HepG2 (cell line): ENCODE measurements around the gene OR4D9. TPM values are rescaled to one million over a fixed set of nuclear protein-coding genes. Genes with fewer than 3 reads are reported as not detected.
A peak's percentile ranks its signal among the peaks of the same experiment; 100 is the strongest.

Experiments used
- CCAR2 ChIP-seq: fragments of 200-400 bp; formaldehyde crosslinking; optimal IDR thresholded peaks from 2 replicates; pipeline ENCODE3; 2018; ENCODE audit warnings: low read depth, mild to moderate bottlenecking, low read length, moderate library complexity
- ETV5 ChIP-seq: IDR thresholded peaks from 2 replicates; pipeline ENCODE4 v1.6.1; 2018; ENCODE audit warnings: missing biosample characterization, missing genetic modification reagents, inconsistent platforms, borderline replicate concordance
- FOXP1 ChIP-seq, 2 experiments: fragments of 450-650 bp in 1 of 2; IDR thresholded peaks; 2 replicates each; pipeline ENCODE4 v1.6.1; 2017 to 2018; ENCODE audit warnings: antibody characterized with exemption in 1 of 2
- GLI4 ChIP-seq: sonication (generic); formaldehyde crosslinking; IDR thresholded peaks from 2 replicates; pipeline ENCODE4 v1.5.1; 2020; ENCODE audit warnings: missing genetic modification reagents, mild to moderate bottlenecking, moderate library complexity, borderline replicate concordance
- JUN ChIP-seq: sonication (generic); formaldehyde crosslinking; IDR thresholded peaks from 2 replicates; pipeline ENCODE4 v1.4.0; 2020; ENCODE audit warnings: mild to moderate bottlenecking, missing genetic modification reagents
- NR2F2 ChIP-seq: IDR thresholded peaks from 2 replicates; pipeline ENCODE4 v1.6.1; 2012; ENCODE audit warnings: low read depth, inconsistent platforms, borderline replicate concordance
- PITX1 ChIP-seq: sonication (generic); formaldehyde crosslinking; IDR thresholded peaks from 2 replicates; pipeline ENCODE4 v1.5.1; 2020; ENCODE audit warnings: mild to moderate bottlenecking, missing genetic modification reagents
- RARA ChIP-seq: IDR thresholded peaks from 2 replicates; pipeline ENCODE4 v1.6.1; 2016; ENCODE audit warnings: missing genetic modification reagents, missing compliant biosample characterization
- SAFB2 ChIP-seq: sonication (generic); formaldehyde crosslinking; IDR thresholded peaks from 2 replicates; pipeline ENCODE4 v1.5.1; 2020; ENCODE audit warnings: missing genetic modification reagents, low read depth, mild to moderate bottlenecking, borderline replicate concordance
- SRSF1 ChIP-seq: fragments of 200-400 bp; formaldehyde crosslinking; optimal IDR thresholded peaks from 2 replicates; pipeline ENCODE3; 2017; ENCODE audit warnings: mild to moderate bottlenecking, low read depth, low read length, moderate library complexity
- TCF7 ChIP-seq: sonication (generic); IDR thresholded peaks from 2 replicates; pipeline ENCODE4 v1.6.1; 2016; ENCODE audit warnings: antibody characterized with exemption, low read depth
- ZFP36L2 ChIP-seq: sonication (generic); formaldehyde crosslinking; IDR thresholded peaks from 2 replicates; pipeline ENCODE4 v1.4.0; 2020; ENCODE audit warnings: missing genetic modification reagents
- ZNF124 ChIP-seq: sonication (generic); formaldehyde crosslinking; IDR thresholded peaks from 2 replicates; pipeline ENCODE4 v1.4.0; 2020; ENCODE audit warnings: missing genetic modification reagents
- ZNF160 ChIP-seq: sonication (generic); formaldehyde crosslinking; IDR thresholded peaks from 2 replicates; pipeline ENCODE4 v1.8.0; 2022; ENCODE audit warnings: mild to moderate bottlenecking, inconsistent platforms, missing genetic modification reagents
- ZNF256 ChIP-seq: sonication (generic); formaldehyde crosslinking; conservative IDR thresholded peaks from 2 replicates; pipeline ENCODE4 v1.4.0; 2020; ENCODE audit warnings: missing genetic modification reagents
- polyA plus RNA-seq, 8 experiments: library from polyadenylated mRNA; depleted of rRNA in 3 of 8; stranded (reverse) in 7 of 8; unstranded in 1 of 8; fragments of >200 nt; fragmentation: Illumina TruSeq in 4 of 8; extraction: Trizol in 4 of 8; gene quantifications; 2 replicates each; pipeline versions ENCODE4 v1.2.1 to v1.2.3, GENCODE V29; 2011 to 2016; ENCODE audit warnings: low read depth in 4 of 8, missing spikeins in 1 of 8, mixed read lengths in 1 of 8; ENCODE audit not compliant: insufficient read depth in 1 of 8
- total RNA-seq, 5 experiments: library from RNA; depleted of rRNA; stranded (reverse); fragments of >200 nt; fragmentation: Illumina TruSeq; extraction: Trizol; gene quantifications; 2 replicates each; pipeline ENCODE4 v1.2.3, GENCODE V29; 2016; ENCODE audit warnings: low read depth in 1 of 5
- TF ChIP-seq, protein P1 (sequence below): sonication (generic); formaldehyde crosslinking; IDR thresholded peaks from 2 replicates; pipeline ENCODE4 v1.4.0; 2020; ENCODE audit warnings: low read depth, mild to moderate bottlenecking, missing genetic modification reagents
- TF ChIP-seq, protein P2 (sequence below): IDR thresholded peaks from 2 replicates; pipeline ENCODE4 v1.6.1; 2012; ENCODE audit warnings: inconsistent platforms
- TF ChIP-seq, protein P3 (sequence below): sonication (generic); formaldehyde crosslinking; IDR thresholded peaks from 2 replicates; pipeline ENCODE4 v1.4.0; 2020; ENCODE audit warnings: missing genetic modification reagents, borderline replicate concordance
- TF ChIP-seq, protein P4 (sequence below): sonication (generic); formaldehyde crosslinking; IDR thresholded peaks from 2 replicates; pipeline ENCODE4 v1.5.0; 2020; ENCODE audit warnings: missing genetic modification reagents

Gene OR4D9
- total and polyA plus RNA-seq, 2 of the 13 experiments (the other 11 are each of a cell fraction or from before 2014, with no cell fraction given): not detected

DNA sequence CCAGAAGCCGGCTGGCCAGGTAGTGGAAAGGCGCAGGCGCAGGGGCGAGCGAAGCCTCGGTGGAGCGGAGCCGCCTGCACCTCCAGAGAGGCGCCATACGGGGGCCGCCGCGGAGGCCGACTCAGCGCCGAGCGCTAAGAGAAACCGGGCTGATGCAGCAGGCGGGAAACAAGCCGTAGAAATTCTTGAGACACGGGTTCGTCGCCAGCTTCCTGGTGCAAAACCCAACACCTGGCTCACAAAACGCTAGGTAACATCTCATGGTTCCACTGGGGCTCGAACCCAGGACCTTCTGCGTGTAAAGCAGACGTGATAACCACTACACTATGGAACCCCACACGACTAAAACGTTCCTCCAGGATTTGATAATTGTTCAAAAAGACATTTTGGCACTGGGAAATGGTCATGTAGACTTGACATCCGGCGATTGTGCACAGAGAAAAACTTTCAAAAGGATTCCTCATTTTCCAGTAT is 39.1 kb downstream of the OR4D9 start (continued):
- no peak for TF ChIP-seq ZNF160 (CRISPR knock-in tag)
- TF ChIP-seq TCF7: no peak
- TF ChIP-seq ZNF256 (CRISPR knock-in tag): 0 out of 2 replicates have a peak, but pooled peaks have one; percentile 71
- no peak for TF ChIP-seq CCAR2
- TF ChIP-seq, protein P1, sequence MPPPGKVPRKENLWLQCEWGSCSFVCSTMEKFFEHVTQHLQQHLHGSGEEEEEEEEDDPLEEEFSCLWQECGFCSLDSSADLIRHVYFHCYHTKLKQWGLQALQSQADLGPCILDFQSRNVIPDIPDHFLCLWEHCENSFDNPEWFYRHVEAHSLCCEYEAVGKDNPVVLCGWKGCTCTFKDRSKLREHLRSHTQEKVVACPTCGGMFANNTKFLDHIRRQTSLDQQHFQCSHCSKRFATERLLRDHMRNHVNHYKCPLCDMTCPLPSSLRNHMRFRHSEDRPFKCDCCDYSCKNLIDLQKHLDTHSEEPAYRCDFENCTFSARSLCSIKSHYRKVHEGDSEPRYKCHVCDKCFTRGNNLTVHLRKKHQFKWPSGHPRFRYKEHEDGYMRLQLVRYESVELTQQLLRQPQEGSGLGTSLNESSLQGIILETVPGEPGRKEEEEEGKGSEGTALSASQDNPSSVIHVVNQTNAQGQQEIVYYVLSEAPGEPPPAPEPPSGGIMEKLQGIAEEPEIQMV (CRISPR knock-in tag): no peak; the same call in none of the 2 replicates
- no peak for TF ChIP-seq FOXP1 (IDR thresholded peaks at IDR 0.05)
- peak; percentile 6; the same call in 1 of the 2 replicates for TF ChIP-seq FOXP1 (CRISPR knock-in tag; IDR thresholded peaks at IDR 0.05)
- TF ChIP-seq, protein P2, sequence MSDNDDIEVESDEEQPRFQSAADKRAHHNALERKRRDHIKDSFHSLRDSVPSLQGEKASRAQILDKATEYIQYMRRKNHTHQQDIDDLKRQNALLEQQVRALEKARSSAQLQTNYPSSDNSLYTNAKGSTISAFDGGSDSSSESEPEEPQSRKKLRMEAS: no peak; the same call in 1 of the 2 replicates
- no peak for TF ChIP-seq NR2F2
- TF ChIP-seq ETV5 (CRISPR knock-in tag): peak; percentile 70
- peak; percentile 25; the same call in 1 of the 2 replicates for TF ChIP-seq SAFB2 (CRISPR knock-in tag)
- TF ChIP-seq PITX1: peak; percentile 28; the same call in 1 of the 2 replicates
- TF ChIP-seq, protein P3, sequence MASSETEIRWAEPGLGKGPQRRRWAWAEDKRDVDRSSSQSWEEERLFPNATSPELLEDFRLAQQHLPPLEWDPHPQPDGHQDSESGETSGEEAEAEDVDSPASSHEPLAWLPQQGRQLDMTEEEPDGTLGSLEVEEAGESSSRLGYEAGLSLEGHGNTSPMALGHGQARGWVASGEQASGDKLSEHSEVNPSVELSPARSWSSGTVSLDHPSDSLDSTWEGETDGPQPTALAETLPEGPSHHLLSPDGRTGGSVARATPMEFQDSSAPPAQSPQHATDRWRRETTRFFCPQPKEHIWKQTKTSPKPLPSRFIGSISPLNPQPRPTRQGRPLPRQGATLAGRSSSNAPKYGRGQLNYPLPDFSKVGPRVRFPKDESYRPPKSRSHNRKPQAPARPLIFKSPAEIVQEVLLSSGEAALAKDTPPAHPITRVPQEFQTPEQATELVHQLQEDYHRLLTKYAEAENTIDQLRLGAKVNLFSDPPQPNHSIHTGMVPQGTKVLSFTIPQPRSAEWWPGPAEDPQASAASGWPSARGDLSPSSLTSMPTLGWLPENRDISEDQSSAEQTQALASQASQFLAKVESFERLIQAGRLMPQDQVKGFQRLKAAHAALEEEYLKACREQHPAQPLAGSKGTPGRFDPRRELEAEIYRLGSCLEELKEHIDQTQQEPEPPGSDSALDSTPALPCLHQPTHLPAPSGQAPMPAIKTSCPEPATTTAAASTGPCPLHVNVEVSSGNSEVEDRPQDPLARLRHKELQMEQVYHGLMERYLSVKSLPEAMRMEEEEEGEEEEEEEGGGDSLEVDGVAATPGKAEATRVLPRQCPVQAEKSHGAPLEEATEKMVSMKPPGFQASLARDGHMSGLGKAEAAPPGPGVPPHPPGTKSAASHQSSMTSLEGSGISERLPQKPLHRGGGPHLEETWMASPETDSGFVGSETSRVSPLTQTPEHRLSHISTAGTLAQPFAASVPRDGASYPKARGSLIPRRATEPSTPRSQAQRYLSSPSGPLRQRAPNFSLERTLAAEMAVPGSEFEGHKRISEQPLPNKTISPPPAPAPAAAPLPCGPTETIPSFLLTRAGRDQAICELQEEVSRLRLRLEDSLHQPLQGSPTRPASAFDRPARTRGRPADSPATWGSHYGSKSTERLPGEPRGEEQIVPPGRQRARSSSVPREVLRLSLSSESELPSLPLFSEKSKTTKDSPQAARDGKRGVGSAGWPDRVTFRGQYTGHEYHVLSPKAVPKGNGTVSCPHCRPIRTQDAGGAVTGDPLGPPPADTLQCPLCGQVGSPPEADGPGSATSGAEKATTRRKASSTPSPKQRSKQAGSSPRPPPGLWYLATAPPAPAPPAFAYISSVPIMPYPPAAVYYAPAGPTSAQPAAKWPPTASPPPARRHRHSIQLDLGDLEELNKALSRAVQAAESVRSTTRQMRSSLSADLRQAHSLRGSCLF: no peak
- TF ChIP-seq, protein P4, sequence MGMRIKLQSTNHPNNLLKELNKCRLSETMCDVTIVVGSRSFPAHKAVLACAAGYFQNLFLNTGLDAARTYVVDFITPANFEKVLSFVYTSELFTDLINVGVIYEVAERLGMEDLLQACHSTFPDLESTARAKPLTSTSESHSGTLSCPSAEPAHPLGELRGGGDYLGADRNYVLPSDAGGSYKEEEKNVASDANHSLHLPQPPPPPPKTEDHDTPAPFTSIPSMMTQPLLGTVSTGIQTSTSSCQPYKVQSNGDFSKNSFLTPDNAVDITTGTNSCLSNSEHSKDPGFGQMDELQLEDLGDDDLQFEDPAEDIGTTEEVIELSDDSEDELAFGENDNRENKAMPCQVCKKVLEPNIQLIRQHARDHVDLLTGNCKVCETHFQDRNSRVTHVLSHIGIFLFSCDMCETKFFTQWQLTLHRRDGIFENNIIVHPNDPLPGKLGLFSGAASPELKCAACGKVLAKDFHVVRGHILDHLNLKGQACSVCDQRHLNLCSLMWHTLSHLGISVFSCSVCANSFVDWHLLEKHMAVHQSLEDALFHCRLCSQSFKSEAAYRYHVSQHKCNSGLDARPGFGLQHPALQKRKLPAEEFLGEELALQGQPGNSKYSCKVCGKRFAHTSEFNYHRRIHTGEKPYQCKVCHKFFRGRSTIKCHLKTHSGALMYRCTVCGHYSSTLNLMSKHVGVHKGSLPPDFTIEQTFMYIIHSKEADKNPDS (CRISPR knock-in tag): 0 out of 2 replicates have a peak, but pooled peaks have one; percentile 59
- TF ChIP-seq RARA: no peak
- no peak for TF ChIP-seq JUN (CRISPR knock-in tag)
- no peak for TF ChIP-seq ZFP36L2 (CRISPR knock-in tag)
- TF ChIP-seq ZNF124 (CRISPR knock-in tag): peak; percentile 67; the same call in 1 of the 2 replicates
- no peak for TF ChIP-seq SRSF1
- no peak for TF ChIP-seq GLI4 (CRISPR knock-in tag)
